Stimulated activated naive CD8-positive, alpha-beta T cell treated with anti-CD3 and anti-CD28 coated beads, Interleukin-15, amount 100 ng/mL, for 72 hours (primary cell): ENCODE data around the gene KDSR.

Experiments used
- ATAC-seq: fragments of 150-1000 bp; cut with Tn5 transposase; 2 replicates; pipeline ENCODE4 v1.10.0; 2021; ENCODE audit warnings: mild to moderate bottlenecking, moderate library complexity
- DNase-seq, 2 donors: peaks; one replicate each; pipeline ENCODE4 v3.0.0; 2021 to 2022
- H3K27ac Mint-ChIP-seq, 2 donors: one replicate each; pipeline ENCODE4 v1.8.0; 2022; ENCODE audit warnings: mild to moderate bottlenecking in 2 of 2, mixed read lengths in 2 of 2, moderate library complexity in 2 of 2
- H3K27me3 Mint-ChIP-seq: one replicate; pipeline ENCODE4 v1.8.0; 2022; ENCODE audit warnings: mixed read lengths
- H3K4me1 Mint-ChIP-seq: one replicate; pipeline ENCODE4 v1.8.0; 2022; ENCODE audit warnings: mild to moderate bottlenecking, mixed read lengths
- H3K4me3 Mint-ChIP-seq, 2 donors: one replicate each; pipeline ENCODE4 v1.8.0; 2022; ENCODE audit warnings: mild to moderate bottlenecking in 2 of 2, mixed read lengths in 2 of 2, moderate library complexity in 1 of 2
- H3K9me3 Mint-ChIP-seq, 2 donors: one replicate each; pipeline ENCODE4 v1.8.0; 2022; ENCODE audit warnings: mixed read lengths in 2 of 2

KDSR gene

DNA sequence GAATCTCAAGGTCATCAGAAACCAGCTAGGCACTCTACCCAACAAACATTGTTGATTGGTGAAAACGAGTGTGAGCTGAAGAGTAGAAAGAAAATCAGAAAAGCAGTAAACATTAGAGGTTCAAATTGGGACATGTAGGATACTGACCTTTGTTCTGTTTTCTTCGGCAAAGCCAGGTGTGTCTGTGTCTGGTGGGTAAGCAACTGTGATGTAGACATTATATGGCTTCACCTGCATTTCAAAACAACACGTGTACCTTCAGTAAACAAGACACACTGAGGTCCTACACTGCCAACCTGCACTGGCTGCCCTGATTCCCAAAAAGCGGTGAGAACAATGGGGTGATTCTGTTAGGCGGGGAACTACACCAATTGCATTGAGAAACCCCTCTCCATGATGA, 22.7 kb downstream of the KDSR start:
- Mint-ChIP-seq H3K27ac (peak overlapping the region in 1 of 2 donors; percentile 90), H3K27me3 (no peaks in the 10 kb centered on the region), H3K4me3 (no peak overlapping the region), H3K4me1 (peaks cover 9% of the 10 kb centered on the region), H3K9me3 (no peaks in the 10 kb centered on the region)
- ATAC-seq = no peak
- no peak for DNase-seq

DNA sequence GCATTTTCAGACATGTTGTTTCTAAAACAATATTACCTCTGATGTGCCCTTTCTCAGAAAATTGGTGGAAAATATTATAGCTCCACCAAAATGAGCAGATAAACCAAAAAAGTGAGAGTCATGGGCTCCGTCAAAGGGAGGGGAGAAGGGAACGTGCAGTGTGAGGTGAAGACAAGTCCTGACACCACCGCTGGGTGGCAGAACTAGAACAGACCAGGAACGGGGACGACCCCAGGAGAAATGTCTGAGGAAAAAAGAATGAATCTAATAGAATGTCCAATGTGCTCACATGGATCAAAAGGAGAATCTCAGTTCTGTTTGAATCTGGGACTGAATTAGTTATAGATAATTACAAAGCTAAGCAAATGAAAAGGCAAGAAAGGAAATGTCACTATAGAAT, 24.8 kb downstream of the KDSR start:
- Mint-ChIP-seq H3K27me3 (no peaks in the 10 kb centered on the region), H3K4me1 (peaks cover 9% of the 10 kb centered on the region), H3K27ac (no peak overlapping the region), H3K4me3 (no peak overlapping the region), H3K9me3 (no peaks in the 10 kb centered on the region)
- DNase-seq (peak in 1 of 2 donors; percentile 20), ATAC-seq (peak; percentile 60)

DNA sequence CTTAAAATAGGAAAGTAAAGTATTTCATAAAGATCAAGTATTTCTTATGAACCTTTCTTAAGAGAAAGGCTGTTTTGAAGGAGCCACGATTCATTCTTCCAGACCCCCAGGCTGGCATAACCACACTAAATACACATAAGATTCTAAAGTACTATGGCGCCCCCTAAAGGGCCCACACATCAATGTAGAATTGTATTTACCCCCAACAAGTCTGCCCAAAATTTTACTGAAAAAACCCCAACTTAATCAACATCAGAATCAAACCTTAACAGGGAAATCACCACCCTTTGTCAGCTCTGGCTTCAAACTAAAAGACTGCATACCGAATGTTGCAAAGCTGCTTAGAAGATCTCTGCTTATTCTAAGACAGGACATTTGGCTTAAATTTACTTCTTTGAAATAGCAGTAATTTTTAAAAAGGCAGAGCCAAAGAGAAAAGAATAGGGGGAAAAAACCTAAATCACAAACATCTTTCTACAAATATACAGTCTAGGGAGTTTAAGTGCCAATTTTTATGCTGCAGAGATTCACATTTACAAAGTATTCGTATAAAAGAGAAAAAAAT, 27.0 kb downstream of the KDSR start:
- H3K27me3 Mint-ChIP-seq = no peaks in the 10 kb centered on the region
- H3K27ac Mint-ChIP-seq = no peak overlapping the region
- H3K9me3 Mint-ChIP-seq = no peaks in the 10 kb centered on the region
- peaks cover 9% of the 10 kb centered on the region for H3K4me1 Mint-ChIP-seq
- H3K4me3 Mint-ChIP-seq = no peak overlapping the region
- DNase-seq (peak; percentile 33 to 39), ATAC-seq (peak; percentile 59)

DNA sequence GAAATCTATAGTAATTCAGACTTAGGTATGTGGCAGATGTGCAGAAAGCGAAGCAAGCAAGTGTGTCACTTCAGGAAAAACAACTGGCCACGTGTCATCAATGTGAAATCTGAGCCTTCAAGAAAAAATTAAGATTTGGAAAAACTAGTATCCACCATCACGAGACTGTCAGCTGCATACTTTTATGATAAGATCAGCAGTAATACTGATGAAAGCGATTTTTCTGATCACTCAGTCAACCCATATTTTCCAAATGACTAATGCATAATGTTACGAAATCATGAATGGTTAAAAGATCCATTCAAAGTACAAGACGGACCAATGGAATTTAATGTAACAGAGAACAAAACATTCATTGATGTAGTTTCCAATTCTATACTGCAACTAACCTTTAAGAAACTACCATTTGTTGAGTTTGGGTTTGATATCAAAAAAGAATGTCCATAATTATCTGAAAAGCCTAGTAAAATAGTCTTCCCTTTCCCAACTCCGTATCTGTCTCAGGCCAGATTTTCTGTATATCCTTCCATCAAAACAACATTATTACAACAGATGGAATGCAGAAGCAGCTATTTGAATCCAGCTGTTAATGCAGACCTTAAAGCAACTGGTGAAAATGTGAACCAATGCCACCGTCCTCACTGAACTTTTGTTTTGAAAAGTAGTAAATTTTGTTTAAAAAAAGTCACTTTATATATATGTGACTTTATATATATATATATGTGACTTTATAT, 30.5 kb downstream of the KDSR start:
- no peak for ATAC-seq
- H3K27me3 Mint-ChIP-seq = no peaks in the 10 kb centered on the region
- no peak for DNase-seq
- no peaks in the 10 kb centered on the region for H3K9me3 Mint-ChIP-seq
- H3K4me1 Mint-ChIP-seq = peaks cover 9% of the 10 kb centered on the region
- no peak overlapping the region for H3K27ac Mint-ChIP-seq
- H3K4me3 Mint-ChIP-seq = no peak overlapping the region

DNA sequence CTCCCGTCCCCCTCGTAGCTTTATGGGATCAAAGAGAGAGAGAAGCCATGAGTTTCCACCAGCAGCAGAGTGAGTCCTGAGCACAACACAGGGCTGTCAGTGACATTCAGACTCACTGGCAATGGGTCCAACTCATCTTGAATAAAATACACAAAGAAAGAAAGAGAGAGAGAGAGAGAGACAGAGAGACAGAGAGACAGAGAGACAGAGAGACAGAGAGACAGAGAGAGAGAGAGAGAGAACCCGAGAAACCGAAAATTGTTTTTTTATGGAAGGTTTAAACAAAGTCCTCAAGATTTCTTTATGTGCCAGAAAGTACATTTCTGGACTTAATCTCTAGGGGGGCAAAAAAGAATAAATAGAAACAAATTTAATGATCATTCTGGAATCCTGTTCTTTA, 35.9 kb downstream of the KDSR start:
- Mint-ChIP-seq H3K27ac (no peak overlapping the region), H3K27me3 (no peaks in the 10 kb centered on the region)
- ATAC-seq = no peak

DNA sequence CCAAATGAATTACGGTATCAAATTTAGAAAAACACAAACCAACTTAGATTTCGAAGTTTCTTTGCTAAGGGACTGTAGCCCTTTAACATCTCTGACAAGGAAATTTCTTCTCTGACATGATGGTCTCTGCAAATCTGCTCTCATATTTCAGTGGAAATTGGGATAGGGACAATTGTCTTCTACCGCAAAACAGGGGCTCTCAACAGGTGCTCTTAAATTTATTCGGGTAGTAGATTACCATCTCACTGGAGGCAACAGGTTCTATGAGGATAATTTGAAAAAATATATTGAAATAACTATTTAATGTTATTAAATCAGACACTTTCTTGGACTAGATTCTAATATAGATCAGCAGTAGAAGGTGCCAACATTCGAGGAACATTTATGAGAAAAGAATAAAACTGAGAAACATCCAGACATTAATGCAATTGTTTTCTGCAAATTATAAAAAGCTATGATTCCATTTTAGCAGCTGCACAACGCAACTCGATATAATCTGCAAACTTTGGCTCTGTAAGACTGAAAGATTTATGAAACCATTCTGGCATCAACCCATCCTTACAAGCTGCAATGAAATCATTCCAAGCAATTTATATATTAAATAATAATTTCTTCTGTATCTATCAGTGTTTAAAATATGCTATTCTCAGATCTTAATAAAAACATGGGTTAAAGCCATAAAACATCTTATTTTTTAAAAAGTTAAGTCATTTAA, 37.4 kb downstream of the KDSR start:
- Mint-ChIP-seq H3K9me3 (no peaks in the 10 kb centered on the region), H3K27ac (no peak overlapping the region), H3K4me1 (no peaks in the 10 kb centered on the region), H3K27me3 (no peaks in the 10 kb centered on the region), H3K4me3 (no peak overlapping the region)
- ATAC-seq = no peak
- no peak for DNase-seq

More for the DNA sequence above, 35.9 kb downstream of the KDSR start:
- DNase-seq = no peak
- Mint-ChIP-seq H3K4me3 (no peak overlapping the region), H3K4me1 (no peaks in the 10 kb centered on the region), H3K9me3 (no peaks in the 10 kb centered on the region)

DNA sequence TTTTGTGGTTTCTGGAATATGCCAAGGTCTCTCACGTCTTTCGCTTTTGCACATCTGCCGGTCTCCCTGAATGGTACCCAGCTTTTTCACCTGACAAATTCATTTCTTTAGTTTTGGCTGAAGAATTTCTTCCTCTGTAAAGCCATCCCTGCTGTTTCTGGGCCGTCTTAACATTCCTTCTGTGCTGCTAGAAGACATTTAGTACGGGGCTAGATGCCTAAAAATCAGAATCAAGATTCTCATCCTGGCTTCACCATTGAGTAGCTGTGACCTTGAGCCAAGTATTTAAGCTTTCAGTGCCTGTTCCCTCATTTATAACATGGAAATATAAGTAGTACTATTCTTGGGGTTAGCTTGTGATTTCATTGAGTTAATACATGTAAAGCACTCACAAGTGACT, 41.0 kb downstream of the KDSR start:
- no peak for ATAC-seq
- H3K4me1 Mint-ChIP-seq = peaks cover 18% of the 10 kb centered on the region
- H3K9me3 Mint-ChIP-seq = no peaks in the 10 kb centered on the region
- no peaks in the 10 kb centered on the region for H3K27me3 Mint-ChIP-seq
- DNase-seq = no peak
- no peak overlapping the region for H3K27ac Mint-ChIP-seq
- no peak overlapping the region for H3K4me3 Mint-ChIP-seq

DNA sequence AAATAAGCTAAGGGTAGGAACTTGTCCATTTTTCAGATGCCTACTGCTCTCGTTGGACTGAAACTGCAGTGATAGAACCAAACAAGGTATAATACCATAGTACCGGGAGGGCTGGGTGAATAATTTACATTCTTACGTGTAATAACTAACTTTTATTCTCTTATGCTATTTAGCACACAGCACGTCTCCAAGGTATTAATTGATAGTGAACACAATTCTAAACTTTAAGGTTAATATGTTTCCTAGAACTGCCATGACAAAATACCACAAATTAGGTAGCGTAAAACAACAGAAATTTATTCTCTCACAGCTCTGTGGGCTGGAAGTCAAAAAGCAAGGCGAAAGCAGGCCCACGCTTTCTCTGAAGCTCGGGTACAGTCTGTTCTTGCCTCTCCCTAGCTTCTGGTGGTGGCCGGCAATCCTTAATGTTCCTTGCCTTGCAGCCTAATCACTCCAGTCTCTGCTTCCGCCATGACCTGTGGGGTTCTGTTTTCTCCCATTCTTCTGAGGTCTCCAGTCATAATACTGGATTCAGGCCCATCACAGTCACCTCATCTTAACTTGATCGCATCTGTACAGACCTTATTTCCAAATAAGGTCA, 41.8 kb downstream of the KDSR start:
- DNase-seq (no peak), ATAC-seq (no peak)
- H3K27ac Mint-ChIP-seq = no peak overlapping the region
- H3K9me3 Mint-ChIP-seq = no peaks in the 10 kb centered on the region
- peaks cover 23% of the 10 kb centered on the region for H3K4me1 Mint-ChIP-seq
- no peaks in the 10 kb centered on the region for H3K27me3 Mint-ChIP-seq
- no peak overlapping the region for H3K4me3 Mint-ChIP-seq

DNA sequence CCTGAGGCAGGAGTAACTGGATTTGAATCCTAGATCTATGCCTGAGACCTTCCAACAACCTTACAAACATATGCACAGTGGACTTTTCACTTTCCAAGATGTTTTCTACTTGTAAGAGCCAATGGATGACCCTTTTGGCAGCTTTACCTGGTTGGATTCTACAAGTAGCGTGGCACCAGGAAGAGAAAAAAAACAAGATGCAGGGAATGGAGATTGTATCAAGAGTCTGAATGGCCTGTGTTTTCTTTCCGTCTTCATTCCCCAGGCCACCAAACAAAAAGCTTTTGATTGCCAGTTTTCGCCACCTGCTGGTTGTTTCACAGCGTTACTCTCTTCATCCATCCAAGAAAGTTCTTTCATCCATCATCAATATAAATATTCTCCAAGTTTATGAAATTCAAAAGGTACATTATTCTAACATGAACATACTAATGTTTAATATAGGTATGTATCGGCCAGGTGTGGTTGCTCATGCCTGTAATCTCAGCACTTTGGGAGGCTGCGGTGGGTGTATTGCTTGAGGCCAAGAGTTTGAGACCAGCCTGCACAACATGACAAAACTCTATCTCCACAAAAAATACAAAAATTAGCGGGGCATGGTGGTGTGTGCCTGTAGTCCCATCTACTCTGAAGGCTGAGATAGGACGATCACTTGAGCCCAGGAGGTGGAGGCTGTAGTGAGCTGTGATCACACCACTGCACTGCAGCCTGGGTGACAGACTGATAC, 43.9 kb downstream of the KDSR start:
- H3K4me1 Mint-ChIP-seq = peaks cover 23% of the 10 kb centered on the region
- H3K27me3 Mint-ChIP-seq = no peaks in the 10 kb centered on the region
- no peak for ATAC-seq
- no peak overlapping the region for H3K27ac Mint-ChIP-seq
- no peak overlapping the region for H3K4me3 Mint-ChIP-seq
- DNase-seq = peak; percentile 44 to 52
- H3K9me3 Mint-ChIP-seq = no peaks in the 10 kb centered on the region

DNA sequence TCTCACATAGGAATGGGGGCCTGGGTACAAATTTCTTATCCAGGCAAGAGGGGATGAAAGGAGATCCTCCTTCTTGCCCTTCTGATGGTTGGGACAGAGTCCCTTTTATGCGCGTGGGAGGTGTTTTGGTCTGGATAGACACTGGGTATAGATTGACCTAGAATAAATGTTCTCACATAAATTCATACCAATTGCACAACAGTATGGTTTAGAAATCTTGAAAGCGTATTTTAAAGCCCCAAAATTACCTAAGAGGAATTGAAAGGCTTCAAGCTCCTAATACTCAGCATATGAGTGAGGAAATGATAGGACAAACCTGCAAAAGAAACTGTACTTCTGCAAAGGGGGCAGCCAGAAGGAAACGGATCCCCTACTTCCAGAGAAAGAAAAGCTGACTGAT, 44.8 kb downstream of the KDSR start:
- Mint-ChIP-seq H3K9me3 (no peaks in the 10 kb centered on the region), H3K27me3 (no peaks in the 10 kb centered on the region), H3K27ac (peak overlapping the region in 1 of 2 donors; percentile 42), H3K4me1 (peaks cover 23% of the 10 kb centered on the region), H3K4me3 (no peak overlapping the region)
- ATAC-seq = no peak
- DNase-seq = no peak

DNA sequence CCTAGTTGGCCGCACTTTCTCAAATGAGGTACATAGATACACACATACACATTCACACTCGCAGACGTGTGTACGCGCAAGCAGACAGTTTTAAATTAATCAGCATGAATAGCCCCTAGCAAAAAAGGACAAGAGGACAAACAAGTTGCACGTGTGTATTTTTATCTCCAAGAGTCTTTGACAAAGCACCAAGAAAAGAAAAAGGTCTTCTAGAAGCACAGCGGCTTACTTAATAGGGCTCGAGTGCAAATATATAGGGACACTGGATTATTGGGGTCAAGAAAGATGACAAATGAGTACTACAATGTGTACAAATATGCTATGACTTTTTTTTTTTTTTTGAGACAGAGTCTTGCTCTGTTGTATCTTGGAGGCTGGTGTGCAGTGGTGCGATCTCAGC, 45.7 kb downstream of the KDSR start:
- Mint-ChIP-seq H3K9me3 (no peaks in the 10 kb centered on the region), H3K4me3 (peak overlapping the region; percentile 93 to 94), H3K4me1 (peaks cover 23% of the 10 kb centered on the region), H3K27me3 (no peaks in the 10 kb centered on the region), H3K27ac (peak overlapping the region in 1 of 2 donors; percentile 94)
- ATAC-seq = no peak
- no peak for DNase-seq

DNA sequence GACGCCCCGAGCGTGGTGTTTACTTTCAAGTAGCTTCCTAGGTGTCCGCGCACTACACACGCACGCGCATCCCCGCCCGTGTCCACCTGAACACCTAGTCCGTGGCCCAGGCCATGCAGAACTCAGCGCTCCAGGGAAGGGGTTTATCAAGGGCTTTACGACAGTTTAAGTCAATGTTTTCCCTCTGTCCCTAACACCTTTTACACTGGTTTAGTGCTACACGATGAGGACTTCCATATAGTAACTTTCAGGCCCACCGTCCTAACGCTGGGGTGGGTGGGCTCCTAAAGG, 46.1 kb downstream of the KDSR start:
- no peak for ATAC-seq
- H3K27me3 Mint-ChIP-seq = no peaks in the 10 kb centered on the region
- H3K27ac Mint-ChIP-seq = peak overlapping the region; percentile 94 to 98
- no peak for DNase-seq
- peak overlapping the region; percentile 93 to 94 for H3K4me3 Mint-ChIP-seq
- peaks cover 23% of the 10 kb centered on the region for H3K4me1 Mint-ChIP-seq
- H3K9me3 Mint-ChIP-seq = no peaks in the 10 kb centered on the region

DNA sequence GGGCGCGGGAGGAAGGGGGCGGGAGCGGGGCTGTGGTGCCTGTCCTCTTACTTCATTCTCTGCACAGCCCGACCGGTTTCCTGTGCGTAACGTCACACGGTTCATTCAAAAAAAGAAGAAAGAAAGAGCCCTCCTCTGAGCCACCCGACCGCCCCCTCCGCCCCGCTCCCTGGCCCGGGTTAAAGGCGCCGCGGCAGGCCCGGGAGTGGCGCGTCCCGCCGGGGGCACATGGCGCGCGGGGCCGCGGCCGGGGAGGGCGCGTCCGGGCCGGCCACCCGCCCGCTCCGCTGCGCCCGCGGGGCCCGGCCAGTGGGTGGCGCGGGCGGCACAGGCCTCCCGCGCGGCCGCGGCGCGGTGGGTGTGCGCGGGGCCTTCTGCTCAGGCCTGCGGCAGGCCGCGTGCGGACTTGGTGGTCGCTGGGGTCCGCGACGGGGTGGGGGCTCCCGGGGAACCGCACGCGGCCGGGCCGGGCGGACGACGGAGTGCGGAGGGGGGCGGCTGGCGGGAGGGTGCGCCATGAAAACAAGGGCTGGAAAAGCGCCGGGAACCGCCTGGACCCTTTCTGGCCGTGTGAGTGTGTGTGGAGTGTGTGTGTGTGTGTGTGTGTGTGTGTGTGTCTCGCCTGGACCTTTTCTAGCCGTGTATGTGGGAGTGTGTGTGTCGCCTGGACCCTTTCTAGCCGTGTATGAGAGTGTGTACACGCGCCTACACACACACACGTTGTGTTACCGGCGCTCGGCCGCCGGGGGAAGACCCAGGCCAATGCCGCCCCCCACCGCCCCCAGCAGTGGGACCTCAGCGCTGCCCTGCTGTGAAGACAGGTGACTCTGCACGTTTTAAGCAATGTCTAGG, 46.7 kb downstream of the KDSR start:
- DNase-seq = peak; percentile 84 to 87
- Mint-ChIP-seq H3K27me3 (no peaks in the 10 kb centered on the region), H3K27ac (peak overlapping the region; percentile 94 to 98), H3K4me3 (peak overlapping the region; percentile 93 to 94), H3K9me3 (no peaks in the 10 kb centered on the region), H3K4me1 (peaks cover 24% of the 10 kb centered on the region)
- ATAC-seq = peak; percentile 83

DNA sequence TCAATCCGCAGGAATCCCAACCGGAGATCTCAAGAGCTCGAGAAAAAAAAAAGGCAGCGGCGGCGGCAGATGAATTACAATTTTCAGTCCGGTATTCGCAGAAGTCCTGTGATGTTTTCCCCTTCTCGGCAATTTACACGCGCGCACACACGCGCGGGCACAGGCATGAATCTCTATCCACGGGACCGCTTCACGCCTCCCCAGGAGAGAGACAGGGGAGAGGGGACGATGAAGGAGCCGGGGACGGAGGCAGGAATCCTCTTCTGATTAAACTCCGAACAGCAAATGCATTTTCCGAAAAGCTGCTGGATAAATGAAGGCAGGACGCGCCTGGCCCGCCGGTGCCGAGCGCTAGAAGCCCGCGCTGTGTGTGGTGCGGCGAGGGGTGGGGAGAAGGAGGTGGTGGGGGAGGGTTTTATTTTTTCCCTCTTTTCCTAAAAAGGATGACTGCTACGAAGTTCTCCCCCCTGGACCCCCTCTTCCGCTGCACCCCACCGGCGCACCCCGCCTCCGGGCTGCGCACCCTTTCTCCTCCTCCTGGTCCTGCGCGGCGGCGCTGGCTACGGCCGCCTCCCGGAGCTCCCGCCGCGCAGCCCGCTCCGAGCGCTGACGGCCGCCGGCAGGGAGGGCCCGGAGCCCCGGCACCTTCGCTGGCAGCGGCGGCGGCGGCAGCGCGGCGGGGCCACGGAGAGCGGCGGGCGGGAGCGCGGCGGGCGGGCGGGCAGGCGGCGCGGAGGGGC, 47.5 kb downstream of the KDSR start, which contains the start of gene BCL2:
Gene BCL2 (minus strand): TSS at position 387 of the 740 bp plus-strand sequence.
- ATAC-seq = peak; percentile 34
- Mint-ChIP-seq H3K27ac (peak within 1 kb of the TSS; percentile 97 to 99), H3K4me3 (peak within 1 kb of the TSS; percentile 94 to 97), H3K27me3 (no peaks in the 10 kb centered on the region), H3K9me3 (no peaks in the 10 kb centered on the region), H3K4me1 (peaks cover 32% of the 10 kb centered on the region)
- peak; percentile 27 to 58 for DNase-seq
